Stimulated activated CD4-positive, alpha-beta T cell treated with anti-CD3 and anti-CD28 coated beads, Interleukin-12 subunit alpha, Interleukin-12 subunit beta, amount 100 ng/mL, for 48 hours (primary cell): ENCODE measurements around the gene RPUSD3.

Experiments used
- DNase-seq, 3 donors: peaks; one replicate each; pipeline ENCODE4 v3.0.0-alpha.2; 2020; ENCODE audit warnings: low read depth in 2 of 3, low spot score in 1 of 3

The RPUSD3 gene

DNA sequence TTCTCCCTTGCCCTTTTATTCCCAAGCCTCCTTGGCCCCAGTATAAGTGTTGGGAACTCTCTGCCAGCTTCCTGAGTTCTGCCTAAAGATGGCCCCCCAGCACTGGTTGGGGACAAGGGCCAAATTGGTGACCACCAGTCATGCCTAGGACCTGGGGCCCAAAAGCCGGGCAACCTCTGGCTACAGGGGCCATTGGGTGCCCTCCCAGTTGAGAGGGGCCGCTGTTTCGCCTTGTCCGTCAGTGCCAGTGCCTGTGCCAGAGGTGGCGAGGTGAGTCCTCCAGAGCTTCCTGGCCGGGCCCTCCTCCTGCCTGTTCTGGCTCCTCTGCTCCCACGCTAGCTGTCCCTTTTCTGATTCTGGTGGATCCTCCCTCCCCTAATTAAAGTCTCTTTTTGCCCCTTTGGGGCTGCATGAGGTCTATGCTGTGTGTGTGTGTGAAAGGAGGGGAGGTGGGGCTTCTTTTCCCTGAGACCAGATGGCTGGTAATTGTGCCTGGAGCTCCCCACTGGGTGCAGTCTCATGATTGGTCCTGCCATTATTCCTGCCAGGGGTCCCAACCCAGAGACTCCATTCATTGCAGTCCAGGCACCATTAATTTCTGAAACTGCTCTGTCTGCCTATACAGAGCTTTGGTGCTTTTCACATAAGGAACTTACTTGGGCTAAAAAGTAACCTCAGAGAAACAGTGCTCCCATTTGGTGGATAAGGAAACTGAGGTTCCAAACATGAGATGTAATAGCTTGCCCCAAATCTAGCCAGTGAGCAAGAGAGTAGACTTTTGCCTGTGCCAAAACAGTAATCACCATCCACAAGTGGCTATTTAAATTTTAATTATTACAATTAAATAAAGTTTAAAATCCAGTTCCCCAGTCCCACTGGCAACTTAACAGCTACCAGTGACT, 36.9 kb downstream of the RPUSD3 start:
- DNase-seq: no peak

DNA sequence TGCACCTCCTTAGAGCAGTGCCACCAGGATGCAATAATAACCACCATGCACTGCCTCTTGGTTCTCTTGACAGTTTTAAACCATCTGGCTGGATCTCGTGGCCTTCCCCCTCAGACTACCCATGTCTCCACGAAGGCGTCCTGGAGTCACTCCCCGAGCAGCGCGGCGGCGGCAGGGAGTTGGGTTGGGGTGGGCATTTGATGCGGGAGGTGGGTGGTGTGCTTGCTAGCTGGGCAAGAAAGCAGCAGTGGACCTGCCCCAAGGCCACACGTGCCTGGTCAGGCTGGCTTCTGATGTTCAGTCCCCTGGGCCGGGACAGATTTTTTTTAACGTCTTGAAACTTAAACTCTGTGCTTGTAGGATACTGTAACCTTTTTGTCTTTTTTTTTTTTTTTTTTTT, 37.7 kb downstream of the RPUSD3 start:
- no peak for DNase-seq

DNA sequence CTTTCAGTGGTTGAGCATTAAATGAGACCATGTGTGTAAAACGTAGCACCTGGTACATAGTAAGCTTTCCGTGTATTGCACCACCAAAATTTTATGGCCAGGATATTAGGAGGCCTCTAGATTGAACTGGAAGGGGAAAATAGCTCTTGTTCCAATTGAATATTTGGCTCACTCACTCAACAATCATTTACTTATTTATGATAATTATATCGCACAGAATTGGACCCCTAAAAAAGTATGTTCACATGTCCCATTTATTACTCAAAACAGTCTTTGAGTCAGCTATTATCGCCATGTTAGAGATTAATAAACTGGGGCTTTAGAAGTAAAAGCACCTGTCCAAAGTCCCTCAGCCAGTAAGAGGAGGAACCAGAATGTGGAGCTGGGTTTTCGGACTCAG, 38.8 kb downstream of the RPUSD3 start:
- no peak for DNase-seq

DNA sequence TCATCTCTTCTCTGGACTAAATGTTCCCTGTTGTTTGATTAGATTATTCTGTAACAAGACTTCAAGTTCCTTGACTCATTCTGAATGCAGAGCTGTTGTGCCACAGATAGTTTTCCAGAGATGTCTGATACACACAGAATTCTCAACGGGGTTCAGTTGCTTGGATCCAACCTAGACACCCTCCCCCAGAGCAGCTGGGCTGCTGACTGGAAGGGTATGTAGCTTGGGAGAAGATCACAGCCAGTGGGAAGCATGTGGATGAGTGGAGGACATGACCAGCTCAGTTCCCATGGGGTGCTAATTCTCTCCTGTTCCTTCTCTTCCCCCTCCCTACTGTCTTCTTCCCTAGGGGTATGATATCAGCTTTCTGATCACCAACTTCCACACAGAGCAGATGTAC, 40.3 kb downstream of the RPUSD3 start:
- no peak for DNase-seq

DNA sequence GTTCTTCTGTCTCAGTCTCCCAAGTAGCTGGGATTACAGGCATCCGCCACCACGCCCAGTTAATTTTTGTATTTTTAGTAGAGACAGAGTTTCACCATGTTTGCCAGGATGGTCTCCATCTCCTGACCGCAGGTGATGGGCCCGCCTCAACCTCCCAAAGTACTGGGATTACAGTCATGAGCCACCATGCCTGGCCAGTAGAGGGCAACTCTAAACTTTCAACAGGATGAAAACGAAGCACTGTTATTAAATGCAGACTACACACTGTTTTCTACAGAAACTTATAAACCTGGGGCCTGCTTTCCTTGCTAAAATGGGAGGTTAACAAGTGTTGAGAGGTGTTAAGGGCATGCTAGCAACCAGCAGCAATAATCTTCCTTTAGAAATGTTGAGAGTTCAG, 43.3 kb downstream of the RPUSD3 start:
- DNase-seq: no peak

DNA sequence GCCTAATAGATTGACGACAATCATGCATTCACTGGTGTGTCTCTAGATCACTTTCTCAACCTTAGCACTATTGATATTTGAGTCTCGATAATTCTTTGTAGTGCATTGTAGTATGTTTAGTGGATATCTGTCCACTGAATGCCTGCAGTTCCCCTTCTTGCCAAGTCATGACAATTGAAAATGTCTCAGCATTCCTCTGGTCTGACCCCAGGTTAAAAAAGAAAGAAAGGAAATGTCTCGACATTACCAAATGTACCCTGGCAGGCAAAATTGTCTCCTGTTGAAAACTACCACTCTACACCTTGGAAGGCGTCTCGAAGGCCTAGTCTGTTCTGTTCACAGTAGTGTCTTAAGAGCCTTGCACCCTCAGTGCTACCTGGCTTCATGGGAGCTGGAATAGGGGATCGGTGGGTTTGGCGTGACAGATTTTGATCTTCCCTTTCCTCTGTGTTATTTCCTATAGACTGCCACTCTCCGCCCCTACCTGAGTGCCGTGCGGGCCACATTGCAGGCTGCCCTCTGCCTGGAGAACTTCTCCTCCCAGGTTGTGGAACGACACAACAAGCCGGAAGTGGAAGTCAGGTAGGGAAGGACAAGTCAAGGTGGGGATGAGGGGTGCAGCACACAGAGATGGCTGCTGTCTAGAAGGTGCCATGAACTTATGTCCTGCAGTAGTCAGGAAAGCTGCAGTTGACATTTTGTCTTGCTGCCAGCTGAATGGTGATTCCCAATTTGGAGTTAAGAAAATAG, 46.4 kb downstream of the RPUSD3 start:
- no peak for DNase-seq

DNA sequence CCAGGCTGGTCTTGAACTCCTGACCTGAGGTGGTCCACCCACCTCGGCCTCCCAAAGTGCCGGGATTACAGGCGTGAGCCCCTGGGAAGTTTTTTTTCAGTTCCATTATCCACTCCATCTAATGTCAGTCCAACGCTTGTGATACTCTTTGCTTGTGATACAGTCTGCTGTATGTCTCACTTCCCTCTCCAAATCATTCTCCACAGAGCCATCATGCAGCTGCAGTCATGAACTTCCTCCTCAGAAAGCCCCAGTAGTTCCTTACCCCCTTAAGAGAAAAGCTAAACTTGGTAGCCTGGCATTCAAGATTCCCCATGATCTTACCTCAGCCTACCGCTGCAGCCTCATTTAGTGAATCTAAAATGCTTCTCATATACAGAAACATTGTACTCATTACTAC, 48.6 kb downstream of the RPUSD3 start:
- DNase-seq: no peak

DNA sequence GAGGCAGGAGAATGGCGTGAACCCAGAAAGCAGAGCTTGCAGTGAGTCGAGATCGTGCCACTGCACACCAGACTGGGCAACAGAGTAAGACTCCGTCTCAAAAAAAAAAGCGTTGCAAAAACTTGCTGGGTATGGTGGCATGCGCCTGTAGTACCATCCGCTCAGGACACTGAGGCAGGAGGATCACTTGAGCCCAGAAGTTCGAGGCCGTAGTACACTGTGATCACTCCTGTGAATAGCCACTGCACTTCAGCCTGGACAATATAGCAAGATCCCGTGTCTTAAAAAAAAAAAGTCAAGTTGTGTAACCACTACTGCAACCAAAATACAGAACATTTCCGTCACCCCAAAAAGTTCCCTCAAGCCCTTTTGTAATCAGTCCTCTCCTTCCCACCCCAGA, 49.4 kb downstream of the RPUSD3 start:
- DNase-seq: no peak

DNA sequence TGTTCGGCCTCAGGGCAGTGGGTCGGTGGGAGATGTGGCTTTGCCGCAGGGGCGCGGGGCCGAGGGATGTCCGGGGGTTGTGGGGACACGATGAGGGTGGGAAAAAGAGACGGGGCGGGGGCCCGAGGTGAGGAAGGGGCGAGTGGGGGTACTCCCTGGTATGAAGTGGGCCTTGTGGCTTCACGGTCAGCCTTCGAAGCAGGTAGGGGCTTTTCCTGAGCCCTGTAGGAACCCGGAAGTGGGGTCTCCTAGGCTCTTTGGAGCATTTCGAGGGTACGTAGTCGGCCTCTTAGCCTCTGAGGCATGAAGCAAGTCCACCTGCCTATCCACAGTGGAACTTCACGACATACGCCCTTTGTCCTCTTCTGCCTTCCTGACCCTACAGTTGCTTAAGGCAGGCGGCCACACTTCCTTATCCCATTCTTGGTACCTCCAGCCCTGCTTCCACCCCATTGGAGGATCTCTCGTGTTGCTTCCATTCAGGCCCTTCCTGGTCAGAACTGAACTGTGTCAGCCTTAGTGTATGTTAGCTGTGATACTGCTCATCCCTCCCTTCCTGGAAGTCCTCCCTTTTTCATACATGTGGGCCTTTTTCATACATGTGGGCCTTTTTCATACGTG, 50.5 kb downstream of the RPUSD3 start:
- DNase-seq: no peak

DNA sequence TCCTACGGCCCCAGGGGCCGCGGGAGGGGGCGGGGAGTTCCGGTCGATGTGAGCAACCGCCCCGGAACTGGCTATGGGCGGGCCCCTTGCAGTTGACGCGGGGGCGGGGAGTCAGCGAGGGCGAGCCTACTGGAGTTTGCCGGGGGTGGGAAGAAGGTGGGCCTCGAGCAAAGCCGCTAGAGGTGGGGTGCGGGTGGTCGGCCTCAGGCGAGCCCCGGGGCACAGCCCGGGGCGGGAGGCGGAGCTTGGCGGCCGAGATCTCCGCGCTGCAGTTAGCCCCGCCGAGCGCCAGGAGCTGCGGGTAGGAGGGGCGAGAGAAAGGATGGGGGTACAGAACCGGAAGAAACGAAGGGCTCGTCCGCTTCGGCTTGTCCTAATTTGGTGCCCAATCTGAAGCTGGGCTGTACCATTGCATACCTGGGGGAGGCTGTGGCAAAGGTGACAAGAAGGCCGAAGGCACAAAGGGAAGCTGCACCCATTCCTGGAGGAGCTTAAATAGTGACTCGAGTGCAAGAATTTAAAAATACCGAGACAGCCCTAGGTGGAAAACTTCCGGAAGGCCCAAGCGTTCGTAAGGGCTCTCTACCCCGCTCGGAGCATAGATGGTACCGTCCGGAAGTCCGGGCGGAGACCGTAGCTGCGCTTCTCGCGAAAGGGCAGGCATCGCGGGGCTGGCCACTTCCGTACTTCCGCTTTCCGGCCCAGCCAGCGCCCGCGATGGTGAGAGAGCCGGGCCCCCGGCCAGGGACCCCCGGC, 51.2 kb downstream of the RPUSD3 start, which contains the start of the genes ARPC4 and TADA3:
ARPC4 (plus strand) TSS at position 678 of the 756 bp plus-strand sequence; CDS start at position 718, 40 bp downstream.
TADA3 (minus strand) TSS at position 69 of the 756 bp plus-strand sequence. CDS start 1,007 bp downstream, outside the sequence.
- peak; percentile 79 to 87 (median 83) for DNase-seq

DNA sequence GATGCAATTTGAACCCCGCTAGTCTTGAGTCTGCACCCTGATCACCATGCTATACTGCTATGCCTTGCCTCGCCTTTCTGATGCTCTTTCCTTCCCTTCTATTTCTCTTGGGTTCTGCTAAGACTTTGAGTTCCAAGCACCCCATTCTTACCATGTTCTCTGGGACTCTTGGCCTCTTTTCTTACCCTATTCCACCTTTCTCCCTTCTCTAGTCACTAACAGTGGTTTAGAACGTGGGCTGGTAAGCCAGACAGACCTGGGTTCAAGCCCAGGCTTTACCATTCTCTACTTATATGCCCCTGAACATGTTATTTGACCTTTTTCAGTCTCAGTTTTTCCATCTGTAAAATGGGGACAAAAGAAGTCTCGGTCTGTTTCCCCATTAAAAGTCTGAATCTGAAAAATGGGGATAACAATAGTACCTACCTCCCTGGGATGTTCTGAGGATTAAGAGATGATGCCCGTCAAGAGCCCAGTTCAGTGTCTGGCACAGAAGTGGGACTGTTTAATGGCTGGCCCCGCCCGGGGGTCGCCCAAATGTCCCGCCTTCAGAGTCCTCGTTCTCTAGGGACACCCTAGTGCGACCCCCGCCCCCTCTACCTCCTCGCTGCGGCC, 51.9 kb downstream of the RPUSD3 start:
- no peak for DNase-seq

DNA sequence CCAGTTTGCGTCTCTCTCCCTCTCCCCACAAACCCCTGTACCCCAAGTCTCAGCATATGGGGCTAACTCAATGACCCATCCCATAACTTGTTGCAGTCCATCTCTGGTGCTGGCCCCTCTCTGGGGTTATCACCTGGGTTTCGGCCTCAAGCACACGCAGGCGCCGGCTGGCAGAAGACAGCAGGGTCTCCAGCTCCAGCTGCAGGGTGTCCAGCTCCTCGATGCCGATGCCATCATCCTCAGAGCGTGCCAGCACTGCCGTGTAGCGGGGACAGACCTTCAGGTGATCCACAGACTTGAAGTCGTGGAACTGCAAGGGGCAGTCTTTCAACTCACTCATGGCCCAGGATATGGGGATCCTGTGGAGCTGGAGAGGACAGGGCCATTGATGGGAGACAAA, 52.7 kb downstream of the RPUSD3 start:
- no peak for DNase-seq
